Measurements from ENCODE around the gene ORC2.

ORC2 gene

GRCh38 chr2:200871151-200871550, 92.3 kb downstream of the ORC2 start:
- DNase-seq (ENCODE audit: low read depth): peak; percentile 70
- TF ChIP-seq CTCF (conservative IDR thresholded peaks at IDR 0.05; ENCODE audit: low read length): no peak
- H3K4me3 ChIP-seq (ENCODE audit: low read length): no peak overlapping the region

- no peak for TF ChIP-seq CTCF (conservative IDR thresholded peaks at IDR 0.05; ENCODE audit: low read length)
- DNase-seq (ENCODE audit: low read depth): no peak
- H3K4me3 ChIP-seq (ENCODE audit: low read length): no peak overlapping the region
Measured at GRCh38 chr2:200869014-200869413, 94.4 kb downstream of the ORC2 start.

GRCh38 chr2:200864176-200865034, 99.1 kb downstream of the ORC2 start, which contains the start of gene CLK1:
Gene CLK1 (minus strand): TSS chr2:200864658. CDS start chr2:200861862, 2,796 bp downstream.
- no peak for TF ChIP-seq CTCF (conservative IDR thresholded peaks at IDR 0.05; ENCODE audit: low read length)
- peak; percentile 91 for DNase-seq (ENCODE audit: low read depth)
- peak within 1 kb of the TSS; percentile 96 for H3K4me3 ChIP-seq (ENCODE audit: low read length)

DNA sequence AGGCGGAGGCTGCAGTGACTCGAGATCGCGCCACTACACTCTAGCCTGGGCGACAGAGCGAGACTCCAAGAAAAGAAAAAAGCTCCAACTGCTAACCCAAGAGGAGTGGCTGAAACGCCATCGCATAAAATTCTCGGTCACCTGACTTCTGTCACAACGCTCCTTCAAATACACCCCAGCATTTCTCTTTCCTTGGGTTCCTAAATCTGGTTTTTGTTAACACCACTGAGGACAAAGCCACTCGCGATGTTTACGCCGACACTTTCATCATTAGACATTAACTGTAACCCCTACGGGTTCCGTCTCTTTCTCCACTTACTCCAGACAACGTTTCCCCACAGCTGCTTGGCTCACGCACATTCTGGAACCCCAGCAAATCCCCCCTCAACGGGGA, 99.7 kb downstream of the ORC2 start:
- TF ChIP-seq CTCF (conservative IDR thresholded peaks at IDR 0.05; ENCODE audit: low read length): no peak
- H3K4me3 ChIP-seq (ENCODE audit: low read length): peak overlapping the region; percentile 96
- no peak for DNase-seq (ENCODE audit: low read depth)

- peak overlapping the region; percentile 96 for H3K4me3 ChIP-seq (ENCODE audit: low read length)
- peak; percentile 43 for DNase-seq (ENCODE audit: low read depth)
- TF ChIP-seq CTCF (conservative IDR thresholded peaks at IDR 0.05; ENCODE audit: low read length): no peak
Measured at GRCh38 chr2:200862532-200863000, 100.9 kb downstream of the ORC2 start.

GRCh38 chr2:200861617-200862155, 101.8 kb downstream of the ORC2 start:
- no peak for DNase-seq (ENCODE audit: low read depth)
- no peak for TF ChIP-seq CTCF (conservative IDR thresholded peaks at IDR 0.05; ENCODE audit: low read length)
- H3K4me3 ChIP-seq (ENCODE audit: low read length): peak overlapping the region; percentile 96

Data from AG10803 (cell line).